HL-60 (cell line): Measurements from ENCODE around the gene METTL3.

ENCODE experiments used
- DNase-seq, 2 experiments: peaks; one replicate each; pipeline ENCODE4 v3.0.0-alpha.2; 2010 to 2020; ENCODE audit warnings: low read depth in 1 of 2, low spot score in 1 of 2
- H3K27ac ChIP-seq: fragments of 250-450 bp; sonication (Bioruptor Pico); replicated peaks from 2 replicates; pipeline ENCODE4 v1.5.1; 2020; ENCODE audit warnings: mild to moderate bottlenecking, moderate library complexity
- H3K27me3 ChIP-seq: fragments of 250-450 bp; sonication (Bioruptor Pico); 2 replicates; pipeline ENCODE4 v1.5.1; 2021; ENCODE audit warnings: mild to moderate bottlenecking, moderate library complexity; ENCODE audit not compliant: insufficient read depth, poor library complexity, severe bottlenecking
- H3K4me3 ChIP-seq: replicated peaks from 2 replicates; pipeline ENCODE4 v1.5.1; 2011; ENCODE audit warnings: mild to moderate bottlenecking, control low read depth, low read length; ENCODE audit not compliant: insufficient read depth
- GABPA ChIP-seq: IDR thresholded peaks from 2 replicates; pipeline ENCODE4 v1.6.1; 2012; ENCODE audit warnings: low read depth
- POLR2AphosphoS5 ChIP-seq: IDR thresholded peaks from 2 replicates; pipeline ENCODE4 v1.6.1; 2012; ENCODE audit warnings: low read depth
- SPI1 ChIP-seq: IDR thresholded peaks from 2 replicates; pipeline ENCODE4 v1.6.1; 2012; ENCODE audit warnings: low read depth, mild to moderate bottlenecking, borderline replicate concordance
- TF ChIP-seq, protein P1 (sequence below): IDR thresholded peaks from one replicate; pipeline ENCODE4 v1.5.1; 2011; ENCODE audit warnings: low read length, control low read depth, inconsistent platforms; ENCODE audit not compliant: insufficient read depth
- TF ChIP-seq, protein P2 (sequence below): IDR thresholded peaks from 2 replicates; pipeline ENCODE4 v1.6.1; 2012; ENCODE audit warnings: low read depth; ENCODE audit not compliant: insufficient replicate concordance

METTL3 gene

DNA sequence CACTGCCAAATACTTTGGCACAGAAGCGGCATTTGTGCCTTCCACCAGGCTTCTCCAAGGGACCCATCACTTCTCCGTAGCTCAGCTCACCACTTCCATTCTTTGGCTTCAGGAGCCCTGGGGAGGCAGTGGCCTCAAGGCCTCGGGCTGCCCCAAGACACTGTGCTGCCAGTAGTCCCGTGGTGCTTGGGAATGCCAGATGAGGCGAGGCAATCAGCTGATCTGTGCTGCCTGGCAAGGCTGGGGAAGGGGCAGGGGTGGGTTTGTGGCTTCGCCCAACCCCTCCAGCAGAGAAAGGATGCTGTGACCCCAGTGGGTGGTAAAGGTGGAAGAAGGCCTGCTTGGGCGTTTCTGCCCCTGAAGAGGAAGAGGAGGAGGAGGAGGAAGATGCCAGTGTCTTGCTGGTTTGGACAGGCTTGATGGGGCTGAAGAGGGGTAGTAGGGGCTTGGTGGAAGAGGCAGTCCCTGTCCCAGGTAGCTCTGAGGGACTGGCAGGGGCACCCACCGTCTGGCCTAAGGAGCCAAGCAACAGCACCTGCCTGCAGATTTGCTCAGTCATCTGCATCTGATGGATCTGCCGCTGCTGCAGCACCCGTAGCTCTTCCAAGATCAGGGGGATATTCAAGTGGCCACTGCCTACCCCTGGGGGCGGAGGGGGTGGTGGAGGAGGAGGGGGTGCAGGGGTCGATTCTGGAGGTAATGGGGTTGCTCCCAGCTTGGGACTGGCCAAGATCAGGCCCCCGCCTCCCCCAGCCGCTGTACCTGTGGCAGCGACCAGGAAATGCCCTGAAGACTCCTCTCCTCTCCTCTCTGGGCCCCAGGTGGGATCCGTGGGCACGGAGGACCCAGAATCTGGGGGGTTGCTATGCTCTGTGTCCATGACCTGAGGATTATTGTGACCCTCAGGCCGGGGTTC lies 13.7 kb upstream of the METTL3 start:
- TF ChIP-seq, protein P1, sequence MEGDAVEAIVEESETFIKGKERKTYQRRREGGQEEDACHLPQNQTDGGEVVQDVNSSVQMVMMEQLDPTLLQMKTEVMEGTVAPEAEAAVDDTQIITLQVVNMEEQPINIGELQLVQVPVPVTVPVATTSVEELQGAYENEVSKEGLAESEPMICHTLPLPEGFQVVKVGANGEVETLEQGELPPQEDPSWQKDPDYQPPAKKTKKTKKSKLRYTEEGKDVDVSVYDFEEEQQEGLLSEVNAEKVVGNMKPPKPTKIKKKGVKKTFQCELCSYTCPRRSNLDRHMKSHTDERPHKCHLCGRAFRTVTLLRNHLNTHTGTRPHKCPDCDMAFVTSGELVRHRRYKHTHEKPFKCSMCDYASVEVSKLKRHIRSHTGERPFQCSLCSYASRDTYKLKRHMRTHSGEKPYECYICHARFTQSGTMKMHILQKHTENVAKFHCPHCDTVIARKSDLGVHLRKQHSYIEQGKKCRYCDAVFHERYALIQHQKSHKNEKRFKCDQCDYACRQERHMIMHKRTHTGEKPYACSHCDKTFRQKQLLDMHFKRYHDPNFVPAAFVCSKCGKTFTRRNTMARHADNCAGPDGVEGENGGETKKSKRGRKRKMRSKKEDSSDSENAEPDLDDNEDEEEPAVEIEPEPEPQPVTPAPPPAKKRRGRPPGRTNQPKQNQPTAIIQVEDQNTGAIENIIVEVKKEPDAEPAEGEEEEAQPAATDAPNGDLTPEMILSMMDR: no peak
- TF ChIP-seq SPI1 (no peak), GABPA (no peak), POLR2AphosphoS5 (no peak)
- TF ChIP-seq, protein P2, sequence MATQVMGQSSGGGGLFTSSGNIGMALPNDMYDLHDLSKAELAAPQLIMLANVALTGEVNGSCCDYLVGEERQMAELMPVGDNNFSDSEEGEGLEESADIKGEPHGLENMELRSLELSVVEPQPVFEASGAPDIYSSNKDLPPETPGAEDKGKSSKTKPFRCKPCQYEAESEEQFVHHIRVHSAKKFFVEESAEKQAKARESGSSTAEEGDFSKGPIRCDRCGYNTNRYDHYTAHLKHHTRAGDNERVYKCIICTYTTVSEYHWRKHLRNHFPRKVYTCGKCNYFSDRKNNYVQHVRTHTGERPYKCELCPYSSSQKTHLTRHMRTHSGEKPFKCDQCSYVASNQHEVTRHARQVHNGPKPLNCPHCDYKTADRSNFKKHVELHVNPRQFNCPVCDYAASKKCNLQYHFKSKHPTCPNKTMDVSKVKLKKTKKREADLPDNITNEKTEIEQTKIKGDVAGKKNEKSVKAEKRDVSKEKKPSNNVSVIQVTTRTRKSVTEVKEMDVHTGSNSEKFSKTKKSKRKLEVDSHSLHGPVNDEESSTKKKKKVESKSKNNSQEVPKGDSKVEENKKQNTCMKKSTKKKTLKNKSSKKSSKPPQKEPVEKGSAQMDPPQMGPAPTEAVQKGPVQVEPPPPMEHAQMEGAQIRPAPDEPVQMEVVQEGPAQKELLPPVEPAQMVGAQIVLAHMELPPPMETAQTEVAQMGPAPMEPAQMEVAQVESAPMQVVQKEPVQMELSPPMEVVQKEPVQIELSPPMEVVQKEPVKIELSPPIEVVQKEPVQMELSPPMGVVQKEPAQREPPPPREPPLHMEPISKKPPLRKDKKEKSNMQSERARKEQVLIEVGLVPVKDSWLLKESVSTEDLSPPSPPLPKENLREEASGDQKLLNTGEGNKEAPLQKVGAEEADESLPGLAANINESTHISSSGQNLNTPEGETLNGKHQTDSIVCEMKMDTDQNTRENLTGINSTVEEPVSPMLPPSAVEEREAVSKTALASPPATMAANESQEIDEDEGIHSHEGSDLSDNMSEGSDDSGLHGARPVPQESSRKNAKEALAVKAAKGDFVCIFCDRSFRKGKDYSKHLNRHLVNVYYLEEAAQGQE: no peak
- H3K4me3 ChIP-seq: no peak overlapping the region

DNA sequence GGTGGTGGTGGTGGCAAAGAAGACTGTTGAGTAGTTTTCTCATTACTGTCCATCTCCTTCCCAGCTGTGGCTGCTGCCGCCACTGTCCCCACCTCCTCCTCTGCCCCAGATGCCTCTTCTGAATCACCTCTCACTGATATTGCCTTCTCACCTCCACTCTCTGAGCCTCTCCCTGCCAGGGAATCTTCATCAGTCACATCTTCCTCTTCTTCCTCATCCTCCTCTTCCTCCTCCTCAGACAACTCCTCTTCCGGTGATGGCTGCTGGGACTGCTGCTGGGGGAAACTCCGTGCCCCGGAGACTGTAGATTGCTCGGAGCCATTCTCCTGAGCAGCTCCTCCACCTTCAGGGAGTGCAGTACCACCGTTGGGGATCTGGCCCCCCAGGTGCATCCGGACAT lies 12.1 kb upstream of the METTL3 start:
- Histone ChIP-seq H3K4me3 (no peak overlapping the region), H3K27ac (no peak overlapping the region), H3K27me3 (peaks cover 15% of the 10 kb centered on the region)
- TF ChIP-seq, protein P2: no peak
- no peak for TF ChIP-seq SPI1
- TF ChIP-seq, protein P1: no peak
- TF ChIP-seq GABPA: no peak
- TF ChIP-seq POLR2AphosphoS5: no peak
- no peak for DNase-seq

More for the DNA sequence above, 13.7 kb upstream of the METTL3 start:
- DNase-seq: no peak
- Histone ChIP-seq H3K27me3 (peaks cover 15% of the 10 kb centered on the region), H3K27ac (no peak overlapping the region)

DNA sequence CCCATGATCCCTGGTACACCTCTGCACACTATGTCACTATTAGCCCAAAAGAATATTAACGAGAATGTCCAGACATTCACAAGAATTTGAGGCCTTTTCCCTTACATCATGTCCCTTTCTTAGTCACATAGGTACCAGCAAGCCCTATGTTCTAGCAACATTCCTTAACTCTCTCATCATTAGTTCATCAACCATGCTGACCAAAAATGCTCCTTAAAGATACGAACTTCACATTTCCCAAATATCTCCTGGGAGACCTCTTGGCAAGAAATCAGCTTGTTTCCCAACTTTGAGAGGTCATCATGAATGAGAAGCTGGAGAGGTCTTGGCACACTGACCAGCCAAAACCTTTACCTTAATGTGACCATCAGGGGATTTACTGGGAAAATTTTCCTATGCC lies 10.4 kb upstream of the METTL3 start:
- H3K27ac ChIP-seq: no peak overlapping the region
- H3K27me3 ChIP-seq: peaks cover 15% of the 10 kb centered on the region
- TF ChIP-seq, protein P2: no peak
- TF ChIP-seq GABPA: no peak
- TF ChIP-seq POLR2AphosphoS5: no peak
- no peak for TF ChIP-seq SPI1
- TF ChIP-seq, protein P1: no peak
- no peak for DNase-seq
- H3K4me3 ChIP-seq: no peak overlapping the region
